Panc1 (cell line): ENCODE measurements around the gene CAMK1D. TPM values are rescaled to one million over a fixed set of nuclear protein-coding genes. Genes with fewer than 3 reads are reported as not detected.

Experiments used
- ATAC-seq: fragments of 200-7000 bp; cut with Tn5 transposase; 2 replicates; pipeline ENCODE4 v1.9.1; 2020; ENCODE audit warnings: mild to moderate bottlenecking, moderate library complexity
- BruUV-seq: library from RNA; stranded (reverse); fragments of 400-500 nt; replicated peaks from 2 replicates; lab custom pipeline; 2021; lab: Mats Ljungman, UMichigan
- CTCF ChIA-PET: fragments of 300-600 bp; sonication (Branson Sonifier 250); formaldehyde crosslinking; loops from one replicate; lab custom pipeline; 2022; ENCODE audit warnings: antibody characterized with exemption; lab: Charles Lee
- POLR2A ChIA-PET: fragments of 300-600 bp; sonication (Branson Sonifier 250); formaldehyde crosslinking; loops from one replicate; lab custom pipeline; 2022; ENCODE audit warnings: antibody characterized with exemption; lab: Charles Lee
- DNase-seq: peaks from one replicate; pipeline ENCODE4 v3.0.0-alpha.2; 2010; ENCODE audit warnings: low read depth, low spot score
- H3K27ac ChIP-seq: 2 replicates; pipeline ENCODE4 v1.5.1; 2011; ENCODE audit warnings: mild to moderate bottlenecking, low read length, inconsistent platforms
- H3K27me3 ChIP-seq: fragments of 200-500 bp; sonication (Bioruptor generic); 2 replicates; pipeline ENCODE4 v1.6.0; 2014; ENCODE audit warnings: low read length, inconsistent platforms; ENCODE audit not compliant: control insufficient read depth, insufficient read depth
- H3K36me3 ChIP-seq: fragments of 200-500 bp; sonication (Bioruptor generic); 2 replicates; pipeline ENCODE4 v1.5.1; 2014; ENCODE audit warnings: inconsistent platforms, mild to moderate bottlenecking, low read length, moderate library complexity; ENCODE audit not compliant: control insufficient read depth, insufficient read depth
- H3K4me1 ChIP-seq: 2 replicates; pipeline ENCODE4 v1.5.1; 2011; ENCODE audit warnings: inconsistent platforms, mild to moderate bottlenecking, low read length, moderate library complexity; ENCODE audit not compliant: control insufficient read depth, insufficient read depth
- H3K4me3 ChIP-seq, 2 experiments: 2 replicates each; pipeline ENCODE4 v1.5.1; 2011 to 2012; ENCODE audit warnings: low read depth in 2 of 2, low read length in 2 of 2, mild to moderate bottlenecking in 2 of 2, inconsistent platforms in 1 of 2, moderate library complexity in 1 of 2
- H3K9me3 ChIP-seq: fragments of 200-500 bp; sonication (Bioruptor generic); 2 replicates; pipeline ENCODE4 v1.5.1; 2014; ENCODE audit warnings: low read depth, mild to moderate bottlenecking, inconsistent platforms, low read length, moderate library complexity; ENCODE audit not compliant: control insufficient read depth, insufficient read depth
- POLR2AphosphoS5 ChIP-seq: IDR thresholded peaks from 2 replicates; pipeline ENCODE4 v1.6.1; 2012; ENCODE audit warnings: mild to moderate bottlenecking, low read depth, low read length, moderate library complexity
- SIN3A ChIP-seq: IDR thresholded peaks from 2 replicates; pipeline ENCODE4 v1.6.1; 2012; ENCODE audit warnings: low read depth, mild to moderate bottlenecking, low read length, moderate library complexity, borderline replicate concordance; ENCODE audit not compliant: insufficient read depth
- TCF7L2 ChIP-seq: IDR thresholded peaks from 2 replicates; pipeline ENCODE4 v1.6.1; 2011; ENCODE audit warnings: mild to moderate bottlenecking, low read depth, low read length, inconsistent platforms
- in situ Hi-C: cut with HindIII; loops from 2 replicates; pipeline ENCODE4 v1.10.0; 2016; ENCODE audit warnings: low sequenced_read_pairs, low pct_unique_long_range_greater_than_20kb
- intact Hi-C: fragments of 100-400 bp; cut with micrococcal nuclease; formaldehyde crosslinking; loops from one replicate; pipeline ENCODE4 v1.10.0; 2022; ENCODE audit not compliant: unreplicated experiment
- total RNA-seq: library from RNA; stranded (reverse); gene quantifications from one replicate; pipeline ENCODE4 v1.2.1, GENCODE V29; 2021; ENCODE audit not compliant: unreplicated experiment
- TF ChIP-seq, protein P1 (sequence below), 2 experiments: IDR thresholded peaks; 2 replicates each; pipeline ENCODE4 v1.6.1; 2011 to 2012; ENCODE audit warnings: low read depth in 2 of 2, control low read depth in 1 of 2, low read length in 1 of 2, mild to moderate bottlenecking in 1 of 2, moderate library complexity in 1 of 2; ENCODE audit not compliant: insufficient read depth in 1 of 2
- TF ChIP-seq, protein P2 (sequence below): fragments of 450-650 bp; IDR thresholded peaks from 2 replicates; pipeline ENCODE4 v1.5.1; 2017; ENCODE audit warnings: mild to moderate bottlenecking

CAMK1D gene
- total RNA-seq, 1 experiment from 2014 or later: 5.7 TPM

DNA sequence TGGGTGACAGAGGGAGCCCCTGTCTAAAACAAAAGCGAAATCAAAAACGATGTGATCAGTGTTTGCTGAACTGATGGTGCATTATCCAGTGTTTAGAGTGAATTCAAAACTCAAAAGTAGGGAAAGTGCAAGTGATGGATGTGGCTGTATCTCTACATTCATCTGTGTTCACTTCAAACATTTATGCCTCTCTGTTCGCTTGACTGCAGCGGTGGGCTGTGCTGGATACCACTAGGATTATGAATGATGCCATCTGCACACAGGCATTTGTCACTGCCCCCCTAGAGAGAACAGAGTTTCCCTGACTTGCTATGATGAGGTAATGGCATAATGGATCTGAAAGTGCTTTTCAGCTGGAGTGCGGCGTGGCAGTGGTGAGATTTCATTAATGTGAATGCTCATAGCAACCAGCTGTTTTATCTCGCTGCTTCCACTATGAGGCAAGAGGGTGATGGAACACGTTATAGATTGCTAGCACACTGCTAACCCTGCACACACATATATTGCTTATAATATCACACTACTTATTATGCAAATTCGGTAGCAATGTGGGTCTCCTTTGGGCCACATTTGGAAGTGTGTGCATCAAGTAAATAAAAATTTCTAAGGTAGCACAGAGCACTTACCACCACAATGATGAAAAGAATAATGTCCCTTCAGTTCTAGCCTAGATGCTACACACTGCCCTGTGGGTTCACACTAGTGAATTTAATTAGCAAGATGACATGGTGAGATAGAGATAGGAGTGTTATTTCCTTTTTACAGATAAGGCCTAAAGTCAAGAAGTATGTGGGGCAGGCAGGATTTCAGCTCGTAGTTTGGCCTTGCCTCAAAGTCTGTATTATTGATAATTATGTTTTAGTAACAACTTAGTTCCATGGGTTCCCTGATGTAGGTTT lies 164.7 kb downstream of the CAMK1D start:
- TF ChIP-seq TCF7L2 (no peak), SIN3A (no peak)
- TF ChIP-seq, protein P1, sequence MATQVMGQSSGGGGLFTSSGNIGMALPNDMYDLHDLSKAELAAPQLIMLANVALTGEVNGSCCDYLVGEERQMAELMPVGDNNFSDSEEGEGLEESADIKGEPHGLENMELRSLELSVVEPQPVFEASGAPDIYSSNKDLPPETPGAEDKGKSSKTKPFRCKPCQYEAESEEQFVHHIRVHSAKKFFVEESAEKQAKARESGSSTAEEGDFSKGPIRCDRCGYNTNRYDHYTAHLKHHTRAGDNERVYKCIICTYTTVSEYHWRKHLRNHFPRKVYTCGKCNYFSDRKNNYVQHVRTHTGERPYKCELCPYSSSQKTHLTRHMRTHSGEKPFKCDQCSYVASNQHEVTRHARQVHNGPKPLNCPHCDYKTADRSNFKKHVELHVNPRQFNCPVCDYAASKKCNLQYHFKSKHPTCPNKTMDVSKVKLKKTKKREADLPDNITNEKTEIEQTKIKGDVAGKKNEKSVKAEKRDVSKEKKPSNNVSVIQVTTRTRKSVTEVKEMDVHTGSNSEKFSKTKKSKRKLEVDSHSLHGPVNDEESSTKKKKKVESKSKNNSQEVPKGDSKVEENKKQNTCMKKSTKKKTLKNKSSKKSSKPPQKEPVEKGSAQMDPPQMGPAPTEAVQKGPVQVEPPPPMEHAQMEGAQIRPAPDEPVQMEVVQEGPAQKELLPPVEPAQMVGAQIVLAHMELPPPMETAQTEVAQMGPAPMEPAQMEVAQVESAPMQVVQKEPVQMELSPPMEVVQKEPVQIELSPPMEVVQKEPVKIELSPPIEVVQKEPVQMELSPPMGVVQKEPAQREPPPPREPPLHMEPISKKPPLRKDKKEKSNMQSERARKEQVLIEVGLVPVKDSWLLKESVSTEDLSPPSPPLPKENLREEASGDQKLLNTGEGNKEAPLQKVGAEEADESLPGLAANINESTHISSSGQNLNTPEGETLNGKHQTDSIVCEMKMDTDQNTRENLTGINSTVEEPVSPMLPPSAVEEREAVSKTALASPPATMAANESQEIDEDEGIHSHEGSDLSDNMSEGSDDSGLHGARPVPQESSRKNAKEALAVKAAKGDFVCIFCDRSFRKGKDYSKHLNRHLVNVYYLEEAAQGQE (IDR thresholded peaks at IDR 0.05; ENCODE audit: insufficient read depth in 1 of 2, low read depth in 2 of 2, low read length in 1 of 2): no peak
- TF ChIP-seq, protein P2, sequence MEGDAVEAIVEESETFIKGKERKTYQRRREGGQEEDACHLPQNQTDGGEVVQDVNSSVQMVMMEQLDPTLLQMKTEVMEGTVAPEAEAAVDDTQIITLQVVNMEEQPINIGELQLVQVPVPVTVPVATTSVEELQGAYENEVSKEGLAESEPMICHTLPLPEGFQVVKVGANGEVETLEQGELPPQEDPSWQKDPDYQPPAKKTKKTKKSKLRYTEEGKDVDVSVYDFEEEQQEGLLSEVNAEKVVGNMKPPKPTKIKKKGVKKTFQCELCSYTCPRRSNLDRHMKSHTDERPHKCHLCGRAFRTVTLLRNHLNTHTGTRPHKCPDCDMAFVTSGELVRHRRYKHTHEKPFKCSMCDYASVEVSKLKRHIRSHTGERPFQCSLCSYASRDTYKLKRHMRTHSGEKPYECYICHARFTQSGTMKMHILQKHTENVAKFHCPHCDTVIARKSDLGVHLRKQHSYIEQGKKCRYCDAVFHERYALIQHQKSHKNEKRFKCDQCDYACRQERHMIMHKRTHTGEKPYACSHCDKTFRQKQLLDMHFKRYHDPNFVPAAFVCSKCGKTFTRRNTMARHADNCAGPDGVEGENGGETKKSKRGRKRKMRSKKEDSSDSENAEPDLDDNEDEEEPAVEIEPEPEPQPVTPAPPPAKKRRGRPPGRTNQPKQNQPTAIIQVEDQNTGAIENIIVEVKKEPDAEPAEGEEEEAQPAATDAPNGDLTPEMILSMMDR: no peak
- intact Hi-C loops: no loop called here
- no peaks in the 10 kb centered on the region for H3K36me3 ChIP-seq
- no peaks in the 10 kb centered on the region for H3K27me3 ChIP-seq
- DNase-seq: no peak
- H3K4me3 ChIP-seq: no peak overlapping the region
- POLR2A ChIA-PET: no interaction called here
- no peaks in the 10 kb centered on the region for H3K4me1 ChIP-seq
- no peak overlapping the region for H3K27ac ChIP-seq
- no TSS peak for BruUV-seq
- CTCF ChIA-PET: no interaction called here
- H3K9me3 ChIP-seq: no peaks in the 10 kb centered on the region
- in situ Hi-C loops: no loop called here
- no peak for ATAC-seq

DNA sequence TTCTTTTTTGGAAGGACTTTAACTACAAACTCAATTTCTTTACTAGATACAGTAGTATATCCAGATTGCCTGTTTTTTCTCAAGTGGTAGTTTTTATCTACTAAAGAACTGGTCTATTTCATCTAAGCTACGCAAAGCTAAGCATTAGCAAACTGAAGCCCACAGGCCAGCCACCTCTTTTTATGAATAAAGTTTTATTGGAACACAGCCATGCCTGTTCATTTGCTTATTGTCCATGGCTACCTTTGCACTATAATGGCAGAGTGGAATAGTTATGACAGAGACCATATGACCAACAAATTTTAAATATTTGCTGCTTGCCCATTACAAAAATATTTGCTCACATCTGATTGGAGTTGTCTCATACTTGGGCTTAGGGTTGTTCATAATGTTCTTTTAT lies 168.7 kb downstream of the CAMK1D start:
- TF ChIP-seq, protein P2: no peak
- TF ChIP-seq, protein P1 (IDR thresholded peaks at IDR 0.05; ENCODE audit: insufficient read depth in 1 of 2, low read depth in 2 of 2, low read length in 1 of 2): no peak
- no peak for TF ChIP-seq POLR2AphosphoS5
- TF ChIP-seq TCF7L2: no peak
- no peak for TF ChIP-seq SIN3A
- intact Hi-C loops (no loop called here), in situ Hi-C loops (no loop called here)
- Histone ChIP-seq H3K27ac (no peak overlapping the region), H3K9me3 (no peaks in the 10 kb centered on the region; the same call in 1 of the 2 replicates), H3K4me1 (no peaks in the 10 kb centered on the region), H3K4me3 (no peak overlapping the region), H3K36me3 (no peaks in the 10 kb centered on the region), H3K27me3 (no peaks in the 10 kb centered on the region)
- ChIA-PET CTCF (no interaction called here), POLR2A (no interaction called here)
- ATAC-seq (no peak), DNase-seq (no peak)
- no TSS peak for BruUV-seq
